GM23248 (cell line): ENCODE results near the gene LRRC38.

Experiments used
- EZH2 ChIP-seq: fragments of 200-600 bp; sonication (generic); IDR thresholded peaks from 2 replicates; pipeline ENCODE4 v1.6.1; 2018; ENCODE audit warnings: antibody characterized with exemption, mild to moderate bottlenecking; ENCODE audit not compliant: insufficient read depth, poor library complexity, severe bottlenecking
- EZH2phosphoT487 ChIP-seq: fragments of 200-600 bp; sonication (generic); IDR thresholded peaks from 2 replicates; pipeline ENCODE4 v1.6.1; 2018; ENCODE audit warnings: antibody characterized with exemption, moderate library complexity, mild to moderate bottlenecking, low read depth; ENCODE audit not compliant: insufficient read depth

GRCh38 chr1:13430495-13430894 is 83.3 kb downstream of the LRRC38 start:
- TF ChIP-seq EZH2 (no peak), EZH2phosphoT487 (no peak)
